ENCODE measurements around the gene SPRY4.
"Not testable (repeated sequence)": the region's sequence is repeated elsewhere in the genome, so short reads cannot be mapped to it uniquely, and the experiment has no call there.

Gene SPRY4

GRCh38 chr5:142324871-142325724, at the start of gene SPRY4:
Gene SPRY4, minus strand, starts transcription at chr5:142325021. Its CDS starts 9,913 bp downstream, at chr5:142315108.
- DNase-seq = peak; percentile 95

- no peak for DNase-seq
These were observed 43.7 kb upstream of the SPRY4 start for GRCh38 chr5:142368529-142368928.

- no peak for DNase-seq
These were observed 41.2 kb upstream of the SPRY4 start for GRCh38 chr5:142366007-142366406.

- DNase-seq = peak; percentile 80
These were observed 39.7 kb upstream of the SPRY4 start for GRCh38 chr5:142364251-142365145.

GRCh38 chr5:142363619-142363963, 38.8 kb upstream of the SPRY4 start:
- no peak for DNase-seq

- DNase-seq = not testable (repeated sequence)
These were observed 37.4 kb upstream of the SPRY4 start for GRCh38 chr5:142362193-142362592.

GRCh38 chr5:142360607-142361120, 35.8 kb upstream of the SPRY4 start:
- peak; percentile 22 for DNase-seq

- no peak for DNase-seq
These were observed 35.3 kb upstream of the SPRY4 start for GRCh38 chr5:142360051-142360498.

- DNase-seq = no peak
These were observed 33.8 kb upstream of the SPRY4 start for GRCh38 chr5:142358648-142359047.

- no peak for DNase-seq
These were observed 33.3 kb upstream of the SPRY4 start for GRCh38 chr5:142358121-142358520.

GRCh38 chr5:142357469-142358090, 32.8 kb upstream of the SPRY4 start:
- no peak for DNase-seq

- DNase-seq = peak; percentile 34
These were observed 32.1 kb upstream of the SPRY4 start for GRCh38 chr5:142356716-142357468.

- DNase-seq = no peak
These were observed 31.5 kb upstream of the SPRY4 start for GRCh38 chr5:142356349-142356715.

GRCh38 chr5:142353071-142353472, 28.3 kb upstream of the SPRY4 start:
- DNase-seq = no peak

- no peak for DNase-seq
These were observed 25.2 kb upstream of the SPRY4 start for GRCh38 chr5:142350021-142350420.

GRCh38 chr5:142346706-142347105, 21.9 kb upstream of the SPRY4 start:
- no peak for DNase-seq

GRCh38 chr5:142344915-142345314, 20.1 kb upstream of the SPRY4 start:
- not testable (repeated sequence) for DNase-seq

- DNase-seq = no peak
These were observed 18.7 kb upstream of the SPRY4 start for GRCh38 chr5:142343531-142343930.

- DNase-seq = peak; percentile 7
These were observed 17.5 kb upstream of the SPRY4 start for GRCh38 chr5:142342128-142342981.

GRCh38 chr5:142339781-142340180, 15.0 kb upstream of the SPRY4 start:
- no peak for DNase-seq

GRCh38 chr5:142334538-142334937, 9.7 kb upstream of the SPRY4 start:
- DNase-seq = no peak

Measured in NCI-H510A treated with DMSO at 0.1 percent for 48 hours (cell line).